ENCODE results near the gene BMERB1.

BMERB1 gene

DNA sequence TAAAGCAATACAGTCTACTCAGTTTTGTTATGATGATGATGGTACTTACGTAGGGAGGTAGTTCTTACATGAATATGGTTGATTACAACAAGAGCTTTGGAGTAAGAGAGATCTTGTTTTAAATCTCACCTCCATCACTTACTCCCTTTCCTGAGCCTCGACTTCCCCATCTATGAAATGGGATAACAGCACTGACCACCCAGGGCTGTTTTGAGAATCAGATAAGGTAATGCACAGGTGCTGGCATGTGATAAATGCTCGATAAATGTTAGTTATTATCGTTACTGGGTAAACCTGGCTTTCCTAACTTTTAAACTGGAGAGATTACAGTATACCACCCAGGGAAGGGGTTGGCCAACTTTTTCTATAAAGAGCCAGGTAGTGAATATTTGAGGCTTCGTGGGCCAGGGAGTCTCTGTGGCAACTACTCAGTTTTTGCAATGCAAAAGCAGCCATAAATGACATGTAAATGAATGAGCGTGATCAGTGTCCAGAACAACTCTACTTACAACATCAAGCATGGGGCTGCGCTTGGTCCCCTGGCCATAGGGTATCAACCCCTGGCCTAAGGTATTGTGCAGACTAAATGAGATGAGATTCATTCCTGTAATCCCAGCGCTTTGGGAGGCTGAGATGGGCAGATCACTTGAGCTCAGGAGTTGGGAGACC is 73.7 kb downstream of the BMERB1 start:
- Mint-ChIP-seq H3K9me3 (no peaks in the 10 kb centered on the region), H3K36me3 (peaks cover 2% of the 10 kb centered on the region), H3K4me1 (no peaks in the 10 kb centered on the region), H3K27ac (no peak overlapping the region), H3K27me3 (peaks cover 4% of the 10 kb centered on the region), H3K4me3 (no peak overlapping the region)
- ATAC-seq (ENCODE audit: low read depth) (no peak), DNase-seq (ENCODE audit: low spot score in 2 of 2) (no peak)

GRCh38 chr16:15509051-15509592 is 74.7 kb downstream of the BMERB1 start:
- H3K36me3 Mint-ChIP-seq = peaks cover 2% of the 10 kb centered on the region
- no peaks in the 10 kb centered on the region for H3K9me3 Mint-ChIP-seq
- peaks cover 4% of the 10 kb centered on the region for H3K27me3 Mint-ChIP-seq
- no peak overlapping the region for H3K4me3 Mint-ChIP-seq
- DNase-seq (ENCODE audit: low spot score in 2 of 2) = no peak
- ATAC-seq (ENCODE audit: low read depth) = no peak
- no peak overlapping the region for H3K27ac Mint-ChIP-seq
- H3K4me1 Mint-ChIP-seq = no peaks in the 10 kb centered on the region

GRCh38 chr16:15509593-15510535 is 75.5 kb downstream of the BMERB1 start:
- peaks cover 2% of the 10 kb centered on the region for H3K36me3 Mint-ChIP-seq
- no peak overlapping the region for H3K27ac Mint-ChIP-seq
- H3K9me3 Mint-ChIP-seq = no peaks in the 10 kb centered on the region
- DNase-seq (ENCODE audit: low spot score in 2 of 2) = no peak
- no peak overlapping the region for H3K4me3 Mint-ChIP-seq
- no peak for ATAC-seq (ENCODE audit: low read depth)
- peaks cover 4% of the 10 kb centered on the region for H3K27me3 Mint-ChIP-seq
- H3K4me1 Mint-ChIP-seq = no peaks in the 10 kb centered on the region

DNA sequence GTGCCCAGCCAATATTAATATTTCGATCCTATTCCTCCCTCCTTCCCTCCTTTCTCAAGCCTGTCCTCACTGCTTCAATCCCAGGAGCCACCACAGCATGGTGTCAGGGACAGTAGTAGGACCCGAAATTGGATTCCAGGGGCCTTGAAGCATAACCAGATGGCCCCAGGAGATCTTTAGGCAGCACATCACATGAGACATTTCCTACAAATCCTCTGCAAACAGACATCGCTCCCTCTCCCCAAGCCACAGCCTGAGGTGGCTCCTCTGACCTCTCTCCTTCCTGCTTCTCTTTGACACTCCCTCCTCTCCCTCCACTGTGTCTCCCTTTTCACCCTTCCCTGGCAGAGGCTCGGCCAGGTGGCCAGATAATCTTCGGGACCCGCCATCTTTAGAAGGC is 76.6 kb downstream of the BMERB1 start:
- H3K36me3 Mint-ChIP-seq = peaks cover 4% of the 10 kb centered on the region
- H3K4me3 Mint-ChIP-seq = no peak overlapping the region
- no peaks in the 10 kb centered on the region for H3K4me1 Mint-ChIP-seq
- no peak overlapping the region for H3K27ac Mint-ChIP-seq
- ATAC-seq (ENCODE audit: low read depth) (no peak), DNase-seq (ENCODE audit: low spot score in 2 of 2) (no peak)
- H3K27me3 Mint-ChIP-seq = peaks cover 4% of the 10 kb centered on the region
- H3K9me3 Mint-ChIP-seq = no peaks in the 10 kb centered on the region

GRCh38 chr16:15511759-15512487 is 77.5 kb downstream of the BMERB1 start:
- no peak overlapping the region for H3K4me3 Mint-ChIP-seq
- peaks cover 4% of the 10 kb centered on the region for H3K36me3 Mint-ChIP-seq
- no peaks in the 10 kb centered on the region for H3K4me1 Mint-ChIP-seq
- no peak overlapping the region for H3K27ac Mint-ChIP-seq
- no peaks in the 10 kb centered on the region for H3K9me3 Mint-ChIP-seq
- peaks cover 4% of the 10 kb centered on the region for H3K27me3 Mint-ChIP-seq
- DNase-seq (ENCODE audit: low spot score in 2 of 2) = no peak
- ATAC-seq (ENCODE audit: low read depth) = no peak

DNA sequence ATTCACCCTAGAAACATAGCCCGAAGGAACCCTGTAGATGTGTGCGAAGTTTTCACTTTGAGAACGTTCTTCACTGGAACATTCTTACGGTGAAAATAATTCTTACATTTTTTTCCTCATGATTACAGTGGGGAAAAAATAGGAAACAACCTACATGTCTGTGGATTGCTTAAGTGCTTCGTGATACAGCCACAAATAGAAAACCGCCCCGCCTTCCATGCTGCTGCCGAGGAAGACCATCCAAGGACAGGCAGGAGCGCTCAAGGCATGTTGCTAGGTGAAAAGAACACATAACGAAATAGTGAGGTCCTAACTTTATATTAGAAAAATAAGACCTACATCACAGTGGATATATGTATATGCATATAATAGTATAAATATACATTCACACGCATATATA is 78.8 kb downstream of the BMERB1 start:
- H3K27me3 Mint-ChIP-seq = no peaks in the 10 kb centered on the region
- DNase-seq (ENCODE audit: low spot score in 2 of 2) (no peak), ATAC-seq (ENCODE audit: low read depth) (no peak)
- H3K27ac Mint-ChIP-seq = no peak overlapping the region
- peaks cover 4% of the 10 kb centered on the region for H3K4me1 Mint-ChIP-seq
- H3K4me3 Mint-ChIP-seq = no peak overlapping the region
- peaks cover 6% of the 10 kb centered on the region for H3K36me3 Mint-ChIP-seq
- H3K9me3 Mint-ChIP-seq = no peaks in the 10 kb centered on the region

GRCh38 chr16:15515992-15516391 is 81.6 kb downstream of the BMERB1 start:
- ATAC-seq (ENCODE audit: low read depth) (no peak), DNase-seq (ENCODE audit: low spot score in 2 of 2) (no peak)
- no peaks in the 10 kb centered on the region for H3K27me3 Mint-ChIP-seq
- H3K9me3 Mint-ChIP-seq = no peaks in the 10 kb centered on the region
- H3K36me3 Mint-ChIP-seq = peaks cover 8% of the 10 kb centered on the region
- H3K4me3 Mint-ChIP-seq = no peak overlapping the region
- H3K4me1 Mint-ChIP-seq = peaks cover 7% of the 10 kb centered on the region
- H3K27ac Mint-ChIP-seq = no peak overlapping the region

DNA sequence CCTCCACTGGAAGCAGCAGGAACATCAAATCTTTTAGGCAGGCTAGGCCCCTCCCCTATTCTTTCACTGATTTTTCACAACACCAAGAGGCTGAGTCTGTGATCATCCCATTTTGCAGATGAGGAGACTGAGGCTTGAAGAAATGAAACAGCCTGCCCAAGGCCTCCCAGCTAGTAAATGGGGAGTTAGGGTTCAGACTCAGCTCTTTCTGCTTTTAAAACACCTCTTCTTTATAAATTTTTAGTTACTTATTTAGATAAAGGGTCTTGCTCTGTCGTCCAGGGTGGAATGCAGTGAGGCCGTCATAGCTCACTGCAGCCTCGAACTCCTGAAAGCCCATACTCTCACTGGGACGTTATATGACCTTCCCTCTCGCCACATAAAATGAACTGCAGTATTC is 82.2 kb downstream of the BMERB1 start:
- DNase-seq (ENCODE audit: low spot score in 2 of 2) = no peak
- Mint-ChIP-seq H3K9me3 (no peaks in the 10 kb centered on the region), H3K36me3 (peaks cover 6% of the 10 kb centered on the region), H3K4me1 (peaks cover 7% of the 10 kb centered on the region), H3K4me3 (no peak overlapping the region), H3K27ac (no peak overlapping the region), H3K27me3 (no peaks in the 10 kb centered on the region)
- no peak for ATAC-seq (ENCODE audit: low read depth)

- ATAC-seq (ENCODE audit: low read depth) = no peak
- Mint-ChIP-seq H3K36me3 (peaks cover 6% of the 10 kb centered on the region), H3K27me3 (no peaks in the 10 kb centered on the region), H3K4me3 (no peak overlapping the region), H3K27ac (no peak overlapping the region), H3K9me3 (no peaks in the 10 kb centered on the region), H3K4me1 (peaks cover 10% of the 10 kb centered on the region)
- DNase-seq (ENCODE audit: low spot score in 2 of 2) = no peak
These were observed 83.5 kb downstream of the BMERB1 start for GRCh38 chr16:15517743-15518377.

- H3K4me1 Mint-ChIP-seq = peaks cover 18% of the 10 kb centered on the region
- no peaks in the 10 kb centered on the region for H3K27me3 Mint-ChIP-seq
- peaks cover 8% of the 10 kb centered on the region for H3K36me3 Mint-ChIP-seq
- no peak overlapping the region for H3K4me3 Mint-ChIP-seq
- H3K27ac Mint-ChIP-seq = no peak overlapping the region
- no peak for DNase-seq (ENCODE audit: low spot score in 2 of 2)
- no peak for ATAC-seq (ENCODE audit: low read depth)
- H3K9me3 Mint-ChIP-seq = no peaks in the 10 kb centered on the region
These were observed 84.3 kb downstream of the BMERB1 start for GRCh38 chr16:15518381-15519351.

DNA sequence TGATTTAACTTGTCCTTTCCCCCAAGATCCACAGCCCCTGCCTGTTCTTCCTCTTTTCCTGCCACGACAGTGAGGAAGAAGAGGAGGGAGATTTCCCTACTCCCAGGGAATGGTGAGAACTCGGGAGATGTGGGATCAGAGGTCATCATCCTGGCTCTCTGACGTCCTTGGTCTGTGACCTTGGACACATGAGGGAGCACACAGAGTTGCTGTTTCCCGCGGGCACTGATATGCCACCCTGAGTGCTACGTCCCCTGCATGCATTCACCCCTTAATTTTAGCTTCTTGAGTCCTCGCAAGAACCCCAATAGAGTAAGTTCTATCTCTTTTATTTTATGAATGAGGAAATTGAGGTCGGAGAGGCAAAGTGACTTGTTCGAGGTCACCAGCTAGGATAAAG is 85.4 kb downstream of the BMERB1 start:
- Mint-ChIP-seq H3K36me3 (peaks cover 8% of the 10 kb centered on the region), H3K4me3 (no peak overlapping the region), H3K27me3 (no peaks in the 10 kb centered on the region), H3K27ac (no peak overlapping the region), H3K4me1 (peaks cover 18% of the 10 kb centered on the region), H3K9me3 (no peaks in the 10 kb centered on the region)
- DNase-seq (ENCODE audit: low spot score in 2 of 2) = no peak
- ATAC-seq (ENCODE audit: low read depth) = no peak

DNA sequence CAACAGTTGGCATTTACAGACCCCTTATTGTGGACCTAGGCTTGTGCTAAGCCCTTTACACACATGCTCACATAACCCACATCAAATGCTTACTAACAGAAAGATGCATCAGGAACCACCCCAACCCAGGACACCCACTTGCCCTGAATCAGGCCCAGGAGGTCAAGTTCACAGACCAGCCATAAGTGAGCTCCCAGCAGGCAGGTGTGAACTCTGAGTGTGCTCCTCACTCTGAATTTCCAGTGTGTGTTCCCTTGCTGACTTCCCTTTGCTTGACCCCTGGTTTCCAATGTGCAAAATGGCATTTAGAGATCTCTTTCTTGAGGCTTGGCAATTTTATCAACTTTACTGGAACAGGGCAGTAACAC is 87.0 kb downstream of the BMERB1 start:
- H3K9me3 Mint-ChIP-seq = no peaks in the 10 kb centered on the region
- no peak for ATAC-seq (ENCODE audit: low read depth)
- H3K27ac Mint-ChIP-seq = no peak overlapping the region
- no peak overlapping the region for H3K4me3 Mint-ChIP-seq
- peaks cover 6% of the 10 kb centered on the region for H3K36me3 Mint-ChIP-seq
- DNase-seq (ENCODE audit: low spot score in 2 of 2) = no peak
- H3K27me3 Mint-ChIP-seq = no peaks in the 10 kb centered on the region
- H3K4me1 Mint-ChIP-seq = peaks cover 18% of the 10 kb centered on the region
